M059J (cell line): Measurements from ENCODE around the gene OR5AK2. TPM values are rescaled to one million over a fixed set of nuclear protein-coding genes. Genes with fewer than 3 reads are reported as not detected.
"Not testable (repeated sequence)": the region's sequence is repeated elsewhere in the genome, so short reads cannot be mapped to it uniquely, and the experiment has no call there.

ENCODE experiments used
- DNase-seq: peaks from one replicate; pipeline ENCODE4 v3.0.0-alpha.2; 2012; ENCODE audit warnings: low read depth
- total RNA-seq: library from RNA; depleted of rRNA; stranded (reverse); fragments of >200 nt; shearing (Covaris generic); gene quantifications from 2 replicates; pipeline ENCODE4 v1.2.3, GENCODE V29; 2014; rRNA removed

Gene OR5AK2, protein sequence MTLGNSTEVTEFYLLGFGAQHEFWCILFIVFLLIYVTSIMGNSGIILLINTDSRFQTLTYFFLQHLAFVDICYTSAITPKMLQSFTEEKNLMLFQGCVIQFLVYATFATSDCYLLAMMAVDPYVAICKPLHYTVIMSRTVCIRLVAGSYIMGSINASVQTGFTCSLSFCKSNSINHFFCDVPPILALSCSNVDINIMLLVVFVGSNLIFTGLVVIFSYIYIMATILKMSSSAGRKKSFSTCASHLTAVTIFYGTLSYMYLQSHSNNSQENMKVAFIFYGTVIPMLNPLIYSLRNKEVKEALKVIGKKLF
- not detected in 2 replicates for total RNA-seq

DNA sequence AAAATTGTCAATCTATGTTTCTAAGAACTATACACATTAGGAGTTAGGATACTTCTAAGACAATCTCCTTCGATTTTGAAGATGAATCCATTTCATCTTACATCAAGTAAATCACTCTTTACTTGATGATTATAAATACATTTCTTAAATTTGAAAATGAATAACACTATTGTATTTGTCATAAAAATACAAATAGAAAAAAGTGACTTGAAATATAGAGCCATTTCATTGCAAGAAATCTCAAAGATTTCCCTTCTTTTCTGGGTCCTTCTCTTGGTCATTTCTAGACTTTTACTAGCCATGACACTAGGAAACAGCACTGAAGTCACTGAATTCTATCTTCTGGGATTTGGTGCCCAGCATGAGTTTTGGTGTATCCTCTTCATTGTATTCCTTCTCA, at the start of gene OR5AK2:
TSS of gene OR5AK2 (plus strand) at position 301 of the 400 bp plus-strand sequence. CDS start at position 301, 0 bp downstream.
- no peak for DNase-seq

DNA sequence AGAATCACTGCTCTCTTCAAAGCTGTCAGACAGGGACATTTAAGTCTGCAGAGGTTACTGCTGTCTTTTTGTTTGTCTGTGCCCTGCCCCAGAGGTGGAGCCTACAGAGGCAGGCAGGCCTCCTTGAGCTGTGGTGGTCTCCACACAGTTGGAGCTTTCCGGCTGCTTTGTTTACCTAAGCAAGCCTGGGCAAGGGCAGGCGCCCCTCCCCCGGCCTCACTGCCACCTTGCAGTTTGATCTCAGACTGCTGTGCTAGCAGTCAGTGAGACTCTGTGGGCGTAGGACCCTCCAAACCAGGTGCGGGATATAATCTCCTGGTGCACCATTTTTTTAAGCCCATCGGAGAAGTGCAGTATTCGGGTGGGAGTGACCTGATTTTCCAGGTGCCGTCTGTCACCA, 43.2 kb upstream of the OR5AK2 start:
- DNase-seq: not testable (repeated sequence)

DNA sequence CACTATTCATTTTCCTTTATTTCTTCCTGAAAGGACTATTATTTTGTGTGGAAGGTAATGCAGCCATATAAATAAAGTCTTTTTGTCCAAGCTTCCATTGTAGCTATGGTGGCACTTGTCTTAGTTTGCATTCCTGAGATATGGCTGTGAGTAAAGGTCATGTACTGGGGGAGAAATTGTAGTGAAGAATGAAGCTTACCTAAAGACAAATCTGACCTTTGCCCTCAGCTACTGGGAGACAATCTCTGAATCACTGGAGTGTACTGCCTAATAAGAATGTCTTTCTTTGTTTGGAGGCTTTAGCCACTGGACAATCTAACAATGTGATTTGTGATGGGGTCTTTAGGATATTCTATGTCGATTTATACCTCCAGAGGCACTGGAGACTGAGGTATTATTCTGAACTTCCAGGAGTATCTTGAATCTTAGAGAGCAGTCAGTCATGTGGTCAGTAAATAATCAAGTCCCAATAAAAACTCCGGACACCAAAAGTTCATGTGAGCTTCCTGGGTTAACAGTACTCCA, 39.7 kb upstream of the OR5AK2 start:
- no peak for DNase-seq

DNA sequence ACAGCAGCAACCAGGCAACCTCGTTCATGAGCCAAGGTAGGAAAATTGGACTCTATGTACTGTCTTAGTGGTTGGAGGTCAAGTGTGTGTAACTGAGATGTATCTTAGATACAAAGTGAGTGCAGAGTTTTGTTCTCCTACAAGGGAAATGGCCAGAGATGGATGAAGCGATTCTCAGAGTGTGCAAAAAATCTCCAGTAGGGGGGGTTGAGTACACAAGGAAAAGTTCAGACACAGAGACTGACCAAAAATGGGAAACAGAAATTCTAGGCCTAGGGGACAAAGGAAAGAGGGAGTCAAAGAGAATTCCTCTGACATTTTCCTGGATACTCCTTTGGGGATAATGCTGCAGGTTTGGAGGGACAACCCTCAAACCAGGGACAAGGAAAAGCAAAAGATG, 38.2 kb upstream of the OR5AK2 start:
- peak; percentile 1 for DNase-seq

DNA sequence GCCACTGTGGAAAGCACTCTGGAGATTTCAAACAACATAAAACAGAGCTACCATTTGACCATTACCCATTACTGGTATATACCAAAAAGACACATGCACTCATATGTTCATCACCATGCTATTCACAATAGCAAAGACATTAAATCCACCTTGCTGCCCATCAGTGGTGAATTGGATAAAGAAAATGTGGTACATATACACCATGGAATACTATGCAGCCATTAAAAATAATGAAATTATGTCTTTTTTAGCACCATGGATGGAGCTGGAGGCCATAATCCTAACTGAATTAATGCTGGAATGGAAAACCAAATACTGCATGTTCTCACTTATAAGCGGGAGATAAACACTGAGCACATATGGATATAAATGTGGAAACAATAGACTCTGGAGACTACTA, 34.8 kb upstream of the OR5AK2 start:
- not testable (repeated sequence) for DNase-seq

DNA sequence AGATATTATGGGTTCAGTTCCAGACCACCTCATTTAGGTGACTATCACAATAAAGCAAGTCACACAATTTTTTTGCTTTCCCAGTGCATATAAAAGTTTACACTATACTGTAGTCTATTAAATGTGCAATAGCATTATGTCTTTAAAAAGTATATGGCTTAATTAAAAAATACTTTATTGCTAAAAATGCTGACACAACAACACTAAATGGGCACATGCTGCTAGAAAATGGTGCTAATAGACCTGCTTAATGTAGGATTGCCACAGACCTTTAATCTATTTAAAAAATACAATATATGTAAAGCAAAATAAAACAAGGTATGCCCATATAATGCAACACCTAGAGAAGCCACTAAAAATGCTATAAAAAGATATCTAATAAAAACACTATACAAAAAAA, 27.1 kb upstream of the OR5AK2 start:
- no peak for DNase-seq

DNA sequence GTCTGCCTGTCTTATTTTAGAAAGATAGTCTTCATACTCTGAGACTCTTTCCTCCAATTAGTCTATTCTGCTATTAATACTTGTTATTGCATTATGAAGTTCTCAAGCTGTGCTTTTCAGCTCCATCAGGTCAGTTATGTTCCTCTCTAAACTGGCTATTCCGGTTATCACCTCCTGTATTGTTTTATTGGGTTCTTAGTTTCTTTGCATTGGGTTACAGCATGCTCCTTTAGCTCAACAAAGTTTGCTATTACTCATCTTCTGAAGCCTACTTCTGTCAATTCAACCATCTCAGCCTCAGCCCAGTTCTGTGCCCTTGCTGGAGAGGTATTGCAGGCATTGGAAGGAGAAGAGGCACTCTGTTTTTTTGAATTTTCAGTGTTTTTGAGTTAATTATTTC, 21.0 kb upstream of the OR5AK2 start:
- DNase-seq: no peak

DNA sequence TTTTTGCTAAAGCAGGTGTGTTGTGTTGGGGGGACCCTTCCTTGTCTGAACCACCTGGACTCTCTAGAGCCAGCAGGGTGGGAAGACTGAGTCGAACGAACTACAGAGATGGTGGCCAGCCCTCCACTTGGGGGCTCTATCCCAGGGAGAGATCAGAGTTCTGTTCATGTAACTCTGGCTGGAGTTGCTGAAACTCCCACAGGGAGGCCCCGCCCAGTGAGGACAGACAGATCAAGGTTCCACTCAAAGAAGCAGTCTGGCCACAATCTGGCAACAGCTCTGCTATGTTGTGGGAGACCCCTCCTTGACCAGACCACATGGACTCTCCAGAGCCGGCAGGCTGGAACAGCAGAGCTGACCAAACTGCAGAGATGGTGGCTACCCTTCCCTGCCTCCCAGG, 20.2 kb upstream of the OR5AK2 start:
- DNase-seq: no peak

DNA sequence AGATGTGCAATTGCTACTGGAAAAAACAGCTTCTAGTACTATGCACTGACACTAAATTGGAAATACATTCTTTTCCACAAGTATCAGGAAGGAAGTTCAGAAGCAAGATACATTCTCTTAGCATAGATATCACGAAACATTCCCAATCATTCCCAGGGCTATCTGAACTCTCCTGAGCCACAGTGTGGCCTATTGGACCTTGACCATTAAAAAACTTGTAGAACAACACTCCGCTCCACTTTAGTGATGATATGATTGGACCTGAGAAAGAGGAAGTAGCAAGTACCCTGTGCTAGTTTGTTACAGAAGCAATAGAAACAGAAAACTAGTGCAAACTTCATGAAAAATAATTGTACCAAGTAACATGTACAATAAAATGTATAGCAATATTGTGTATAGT, 11.4 kb upstream of the OR5AK2 start:
- no peak for DNase-seq

DNA sequence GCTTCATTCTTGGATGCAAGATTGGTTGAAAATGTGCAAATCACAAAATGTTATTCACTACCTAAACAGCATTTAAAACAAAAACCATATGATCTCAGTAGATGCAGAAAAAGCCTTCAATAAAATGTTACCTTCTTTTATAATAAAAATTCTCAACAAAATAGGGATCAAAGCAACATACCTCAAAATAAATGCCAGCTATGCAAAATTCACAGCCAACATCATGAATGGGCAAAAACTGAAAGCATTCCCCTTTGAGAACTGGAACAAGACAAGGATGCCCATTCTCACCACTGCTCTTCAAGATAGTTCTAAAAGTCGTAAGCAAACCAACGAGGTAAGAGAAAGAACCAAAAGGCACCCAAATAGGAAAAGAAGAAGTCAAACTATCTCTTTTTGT, 2.0 kb downstream of the OR5AK2 start:
- no peak for DNase-seq

DNA sequence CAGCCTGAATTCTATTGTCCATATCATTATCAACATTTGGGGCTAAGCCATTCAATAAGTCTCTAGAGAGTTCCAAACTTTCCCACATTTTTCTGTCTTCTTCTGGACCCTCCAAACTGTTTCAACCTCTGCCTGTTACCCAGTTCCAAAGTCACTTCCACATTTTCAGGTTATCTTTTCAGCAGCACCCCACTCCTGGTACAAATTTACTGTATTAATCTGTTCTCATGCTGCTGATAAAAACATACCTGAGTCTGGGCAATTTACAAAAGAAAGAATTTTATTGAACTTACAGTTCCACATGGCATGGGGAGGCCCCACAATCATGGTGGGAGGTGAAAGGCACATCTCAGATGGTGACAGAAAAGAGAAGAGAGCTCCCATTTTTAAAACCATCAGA, 5.8 kb downstream of the OR5AK2 start:
- DNase-seq: no peak

DNA sequence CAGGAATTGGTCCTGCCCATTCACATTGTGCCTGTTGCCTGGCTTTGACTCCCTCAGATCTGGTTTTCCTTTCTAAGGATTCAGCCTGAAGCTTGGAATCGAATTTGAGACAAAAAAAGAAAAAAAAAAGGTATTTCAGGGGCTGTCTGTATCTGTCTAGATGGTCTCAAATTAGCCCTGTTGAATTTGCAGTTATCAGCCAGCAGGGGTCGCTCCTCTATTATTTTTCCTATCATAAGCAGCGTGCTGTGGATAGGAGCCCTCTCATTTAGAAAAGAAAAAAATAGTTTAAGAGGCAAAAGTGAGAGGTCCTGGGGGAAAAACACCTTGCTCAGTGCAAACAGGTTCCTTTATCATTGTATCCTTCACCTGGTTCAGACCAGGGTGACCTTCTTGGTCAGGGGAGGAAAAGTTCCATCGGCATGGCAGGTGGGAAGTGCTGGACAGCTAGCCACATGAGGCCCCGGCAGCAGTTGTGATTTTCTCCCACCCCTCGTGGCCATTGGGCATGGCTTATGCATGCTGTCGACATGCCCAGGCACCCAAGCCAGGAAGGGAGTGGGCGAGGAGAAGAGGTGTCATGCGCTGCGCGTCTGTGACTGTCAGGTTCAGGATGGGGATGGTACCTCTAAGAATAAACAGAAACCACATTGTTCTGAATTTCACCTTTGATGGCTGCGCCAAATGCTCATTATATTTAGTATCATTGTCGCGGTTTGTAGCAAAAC, 13.1 kb downstream of the OR5AK2 start:
- DNase-seq: no peak

DNA sequence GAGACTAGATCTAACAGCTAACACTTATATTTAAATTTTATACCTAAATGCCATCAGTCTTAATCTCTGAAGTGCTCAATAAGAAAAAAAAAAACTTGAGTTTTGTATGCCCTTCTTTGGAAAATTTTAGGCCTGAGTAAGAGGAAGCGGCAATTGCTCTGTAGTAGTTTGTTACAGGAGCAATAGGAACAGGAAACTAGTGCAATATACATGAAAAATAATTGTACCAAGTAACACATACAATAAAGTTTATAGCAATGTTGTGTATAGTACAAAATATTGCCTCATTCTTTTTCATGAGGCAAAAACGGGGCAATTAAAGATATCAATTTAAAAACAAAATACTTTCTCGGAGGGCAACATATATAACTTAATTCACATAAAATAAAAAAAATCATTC, 19.7 kb downstream of the OR5AK2 start:
- DNase-seq: no peak

DNA sequence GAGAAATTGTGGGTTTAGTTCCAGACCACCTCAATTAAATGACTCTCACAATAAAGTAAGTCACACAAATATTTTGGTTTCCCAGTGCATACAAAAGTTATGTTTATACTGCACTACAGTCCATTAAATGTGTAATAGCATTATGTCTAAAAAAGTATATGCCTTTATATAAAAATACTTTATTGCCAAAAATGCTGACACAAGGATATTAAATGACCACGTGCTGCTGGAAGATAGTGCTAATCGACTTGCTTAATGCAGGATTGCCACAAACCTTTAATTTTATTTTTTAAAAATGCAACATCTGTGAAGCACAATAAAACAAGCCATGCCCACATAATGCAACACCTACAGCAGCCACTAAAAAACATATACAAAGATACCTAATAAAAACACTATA, 27.0 kb downstream of the OR5AK2 start:
- DNase-seq: no peak

DNA sequence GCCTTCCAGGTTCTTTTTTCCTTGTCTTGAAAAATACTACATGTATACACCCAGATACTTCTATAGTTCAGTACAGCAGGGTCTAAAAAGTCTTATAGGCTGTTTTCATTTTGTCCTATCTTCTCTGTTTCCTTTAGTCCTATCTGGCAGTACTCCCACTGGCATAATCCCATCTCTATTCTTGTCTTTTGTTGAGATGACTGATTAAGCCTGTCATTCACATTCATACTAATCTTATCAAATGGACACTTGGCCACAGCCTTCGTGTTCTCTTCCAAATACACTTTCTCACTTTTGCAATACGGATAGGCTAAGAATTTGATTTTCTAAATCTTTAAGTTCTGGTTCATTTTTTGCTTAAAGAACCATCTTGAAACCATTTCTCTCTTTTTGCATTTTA, 42.8 kb downstream of the OR5AK2 start:
- DNase-seq: no peak

Other genes with a start within 250 kb of the OR5AK2 start
- not detected in 2 replicates for gene OR9G4, start 240.2 kb upstream of the OR5AK2 start, total RNA-seq
- gene LRRC55, start 193.0 kb downstream of the OR5AK2 start, total RNA-seq: not detected in 2 replicates
- gene APLNR, start 248.3 kb downstream of the OR5AK2 start, total RNA-seq: not detected in 2 replicates